WTC11 (cell line): ENCODE measurements around the gene FFAR4. TPM values are rescaled to one million over a fixed set of nuclear protein-coding genes. Genes with fewer than 3 reads are reported as not detected.
"Not testable (repeated sequence)": the region's sequence is repeated elsewhere in the genome, so short reads cannot be mapped to it uniquely, and the experiment has no call there.

Source experiments
- ATAC-seq: fragments of 200-7000 bp; cut with Tn5 transposase; 2 replicates; pipeline ENCODE4 v1.10.0; 2021; ENCODE audit warnings: mild to moderate bottlenecking, moderate library complexity
- CTCF ChIA-PET: fragments of 300-600 bp; sonication (Branson Sonifier 250); formaldehyde crosslinking; loops from one replicate; lab custom pipeline; 2021; ENCODE audit warnings: antibody characterized with exemption; lab: Charles Lee
- POLR2A ChIA-PET: fragments of 350-600 bp; sonication (Branson Sonifier 250); formaldehyde crosslinking; loops from one replicate; lab custom pipeline; 2021; ENCODE audit warnings: antibody characterized with exemption; lab: Charles Lee
- DNase-seq: peaks from one replicate; pipeline ENCODE4 v3.0.0; 2021; ENCODE audit warnings: low spot score
- H3K27ac Mint-ChIP-seq: 2 replicates; pipeline ENCODE4 v1.8.0; 2021; ENCODE audit warnings: mixed read lengths
- H3K27me3 Mint-ChIP-seq: 2 replicates; pipeline ENCODE4 v1.8.0; 2021; ENCODE audit warnings: low read depth, mild to moderate bottlenecking, moderate library complexity, mixed read lengths
- H3K36me3 Mint-ChIP-seq: 2 replicates; pipeline ENCODE4 v1.8.0; 2021; ENCODE audit warnings: mixed read lengths
- H3K4me1 Mint-ChIP-seq: 2 replicates; pipeline ENCODE4 v1.8.0; 2022; ENCODE audit warnings: mixed read lengths
- H3K4me3 Mint-ChIP-seq: 2 replicates; pipeline ENCODE4 v1.8.0; 2021; ENCODE audit warnings: mild to moderate bottlenecking, moderate library complexity, mixed read lengths
- H3K9me3 Mint-ChIP-seq: 2 replicates; pipeline ENCODE4 v1.8.0; 2021; ENCODE audit warnings: mixed read lengths
- ATF1 ChIP-seq: sonication (generic); formaldehyde crosslinking; IDR thresholded peaks from 2 replicates; pipeline ENCODE4 v1.8.1; 2023; ENCODE audit warnings: mild to moderate bottlenecking, moderate library complexity, missing genetic modification reagents
- FOXK1 ChIP-seq: sonication (generic); formaldehyde crosslinking; IDR thresholded peaks from 2 replicates; pipeline ENCODE4 v1.8.0; 2022; ENCODE audit warnings: mild to moderate bottlenecking, moderate library complexity, missing genetic modification reagents
- FOXP1 ChIP-seq: sonication (generic); formaldehyde crosslinking; IDR thresholded peaks from 2 replicates; pipeline ENCODE4 v1.8.0; 2022; ENCODE audit warnings: missing genetic modification reagents, mild to moderate bottlenecking, moderate library complexity, borderline replicate concordance
- GABPB1 ChIP-seq: sonication (generic); formaldehyde crosslinking; IDR thresholded peaks from 2 replicates; pipeline ENCODE4 v1.8.1; 2023; ENCODE audit warnings: mild to moderate bottlenecking, missing genetic modification reagents
- JUN ChIP-seq: sonication (generic); formaldehyde crosslinking; IDR thresholded peaks from 2 replicates; pipeline ENCODE4 v1.8.0; 2023; ENCODE audit warnings: mild to moderate bottlenecking, missing genetic modification reagents
- KAT7 ChIP-seq: sonication (generic); formaldehyde crosslinking; IDR thresholded peaks from 2 replicates; pipeline ENCODE4 v1.8.1; 2023; ENCODE audit warnings: missing genetic modification reagents, mild to moderate bottlenecking, borderline replicate concordance
- NFATC4 ChIP-seq: fragments of 250-450 bp; sonication (Bioruptor Pico); IDR thresholded peaks from 2 replicates; pipeline ENCODE4 v1.9.0; 2021; ENCODE audit warnings: mild to moderate bottlenecking
- NR1H2 ChIP-seq: sonication (generic); formaldehyde crosslinking; IDR thresholded peaks from 2 replicates; pipeline ENCODE4 v1.9.0; 2021; ENCODE audit warnings: mild to moderate bottlenecking, moderate library complexity, missing genetic modification reagents
- RELA ChIP-seq: sonication (generic); formaldehyde crosslinking; IDR thresholded peaks from 2 replicates; pipeline ENCODE4 v1.8.1; 2022; ENCODE audit warnings: missing genetic modification reagents, mild to moderate bottlenecking, borderline replicate concordance
- RORB ChIP-seq: fragments of 250-450 bp; sonication (Bioruptor Pico); IDR thresholded peaks from 2 replicates; pipeline ENCODE4 v1.9.0; 2021; ENCODE audit warnings: mild to moderate bottlenecking
- SMAD3 ChIP-seq: sonication (generic); formaldehyde crosslinking; IDR thresholded peaks from 2 replicates; pipeline ENCODE4 v1.8.0; 2022; ENCODE audit warnings: missing genetic modification reagents, mild to moderate bottlenecking, borderline replicate concordance
- TEAD1 ChIP-seq: sonication (generic); formaldehyde crosslinking; IDR thresholded peaks from 2 replicates; pipeline ENCODE4 v1.8.0; 2022; ENCODE audit warnings: mild to moderate bottlenecking, missing genetic modification reagents
- total RNA-seq: library from RNA; stranded (reverse); gene quantifications from 3 replicates; pipeline ENCODE4 v1.2.3, GENCODE V29; 2021
- TF ChIP-seq, protein P1 (sequence below): sonication (generic); formaldehyde crosslinking; IDR thresholded peaks from 2 replicates; pipeline ENCODE4 v1.8.1; 2023; ENCODE audit warnings: mild to moderate bottlenecking, moderate library complexity, missing genetic modification reagents
- TF ChIP-seq, protein P2 (sequence below): fragments of 250-450 bp; sonication (Bioruptor Pico); IDR thresholded peaks from 2 replicates; pipeline ENCODE4 v1.9.0; 2021; ENCODE audit warnings: mild to moderate bottlenecking
- TF ChIP-seq, protein P3 (sequence below): sonication (generic); formaldehyde crosslinking; IDR thresholded peaks from 2 replicates; pipeline ENCODE4 v1.8.0; 2023; ENCODE audit warnings: missing genetic modification reagents
- TF ChIP-seq, protein P4 (sequence below): fragments of 250-450 bp; sonication (Bioruptor Pico); IDR thresholded peaks from 2 replicates; pipeline ENCODE4 v1.9.0; 2021; ENCODE audit warnings: mild to moderate bottlenecking, borderline replicate concordance
- TF ChIP-seq, protein P5 (sequence below): sonication (generic); formaldehyde crosslinking; IDR thresholded peaks from 2 replicates; pipeline ENCODE4 v1.8.1; 2023; ENCODE audit warnings: mild to moderate bottlenecking, missing genetic modification reagents, borderline replicate concordance
- TF ChIP-seq, protein P6 (sequence below): fragments of 250-450 bp; sonication (Bioruptor Pico); IDR thresholded peaks from 2 replicates; pipeline ENCODE4 v1.9.0; 2021; ENCODE audit warnings: moderate library complexity, mild to moderate bottlenecking, inconsistent platforms, borderline replicate concordance

Gene FFAR4
- total RNA-seq, 1 experiment from 2014 or later: 0.15 TPM

DNA sequence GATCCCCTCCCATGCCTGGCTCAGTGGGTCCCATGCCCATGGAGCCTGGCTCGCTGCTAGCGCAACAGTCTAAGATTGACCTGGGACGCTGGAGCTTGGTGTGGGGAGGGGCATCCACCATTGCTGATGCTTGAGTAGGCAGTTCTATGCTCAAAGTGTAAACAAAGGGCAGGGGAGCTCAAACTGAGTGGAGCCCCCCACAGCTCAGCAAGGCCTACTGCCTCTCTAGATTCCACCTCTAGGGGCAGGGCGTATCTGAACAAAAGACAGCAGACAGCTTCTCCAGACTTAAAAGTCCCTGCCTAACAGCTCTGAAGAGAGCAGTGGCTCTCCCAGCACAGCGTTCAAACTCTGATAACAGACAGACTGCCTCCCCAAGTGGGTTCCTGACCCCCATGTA lies 31.2 kb upstream of the FFAR4 start:
- ATAC-seq (peak; percentile 85), DNase-seq (peak; percentile 44)
- CTCF ChIA-PET: interaction anchor here (0.6 to 3.5 kb wide), 18 partner anchors 16 to 159 kb away, joined by 3 to 29 read pairs (median 4); no protein-coding TSS in a partner anchor
- H3K9me3 Mint-ChIP-seq: no peaks in the 10 kb centered on the region
- no peak overlapping the region for H3K4me3 Mint-ChIP-seq
- 0 out of 2 replicates have a peak, but pooled peaks cover 2% of the 10 kb centered on the region for H3K4me1 Mint-ChIP-seq
- H3K36me3 Mint-ChIP-seq: no peaks in the 10 kb centered on the region
- no peak for TF ChIP-seq RORB
- TF ChIP-seq, protein P1, sequence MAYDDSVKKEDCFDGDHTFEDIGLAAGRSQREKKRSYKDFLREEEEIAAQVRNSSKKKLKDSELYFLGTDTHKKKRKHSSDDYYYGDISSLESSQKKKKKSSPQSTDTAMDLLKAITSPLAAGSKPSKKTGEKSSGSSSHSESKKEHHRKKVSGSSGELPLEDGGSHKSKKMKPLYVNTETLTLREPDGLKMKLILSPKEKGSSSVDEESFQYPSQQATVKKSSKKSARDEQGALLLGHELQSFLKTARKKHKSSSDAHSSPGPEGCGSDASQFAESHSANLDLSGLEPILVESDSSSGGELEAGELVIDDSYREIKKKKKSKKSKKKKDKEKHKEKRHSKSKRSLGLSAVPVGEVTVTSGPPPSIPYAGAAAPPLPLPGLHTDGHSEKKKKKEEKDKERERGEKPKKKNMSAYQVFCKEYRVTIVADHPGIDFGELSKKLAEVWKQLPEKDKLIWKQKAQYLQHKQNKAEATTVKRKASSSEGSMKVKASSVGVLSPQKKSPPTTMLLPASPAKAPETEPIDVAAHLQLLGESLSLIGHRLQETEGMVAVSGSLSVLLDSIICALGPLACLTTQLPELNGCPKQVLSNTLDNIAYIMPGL (CRISPR knock-in tag): no peak
- TF ChIP-seq, protein P2, sequence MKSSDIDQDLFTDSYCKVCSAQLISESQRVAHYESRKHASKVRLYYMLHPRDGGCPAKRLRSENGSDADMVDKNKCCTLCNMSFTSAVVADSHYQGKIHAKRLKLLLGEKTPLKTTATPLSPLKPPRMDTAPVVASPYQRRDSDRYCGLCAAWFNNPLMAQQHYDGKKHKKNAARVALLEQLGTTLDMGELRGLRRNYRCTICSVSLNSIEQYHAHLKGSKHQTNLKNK (CRISPR knock-in tag): no peak
- TF ChIP-seq ATF1 (CRISPR knock-in tag): no peak
- TF ChIP-seq, protein P3, sequence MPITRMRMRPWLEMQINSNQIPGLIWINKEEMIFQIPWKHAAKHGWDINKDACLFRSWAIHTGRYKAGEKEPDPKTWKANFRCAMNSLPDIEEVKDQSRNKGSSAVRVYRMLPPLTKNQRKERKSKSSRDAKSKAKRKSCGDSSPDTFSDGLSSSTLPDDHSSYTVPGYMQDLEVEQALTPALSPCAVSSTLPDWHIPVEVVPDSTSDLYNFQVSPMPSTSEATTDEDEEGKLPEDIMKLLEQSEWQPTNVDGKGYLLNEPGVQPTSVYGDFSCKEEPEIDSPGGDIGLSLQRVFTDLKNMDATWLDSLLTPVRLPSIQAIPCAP (CRISPR knock-in tag): no peak
- TF ChIP-seq GABPB1: no peak
- TF ChIP-seq NFATC4 (CRISPR knock-in tag): no peak
- TF ChIP-seq KAT7: no peak
- TF ChIP-seq NR1H2 (CRISPR knock-in tag): no peak
- no peak for TF ChIP-seq FOXK1 (CRISPR knock-in tag)
- no peak for TF ChIP-seq JUN (CRISPR knock-in tag)
- no peak for TF ChIP-seq RELA (CRISPR knock-in tag)
- TF ChIP-seq, protein P4, sequence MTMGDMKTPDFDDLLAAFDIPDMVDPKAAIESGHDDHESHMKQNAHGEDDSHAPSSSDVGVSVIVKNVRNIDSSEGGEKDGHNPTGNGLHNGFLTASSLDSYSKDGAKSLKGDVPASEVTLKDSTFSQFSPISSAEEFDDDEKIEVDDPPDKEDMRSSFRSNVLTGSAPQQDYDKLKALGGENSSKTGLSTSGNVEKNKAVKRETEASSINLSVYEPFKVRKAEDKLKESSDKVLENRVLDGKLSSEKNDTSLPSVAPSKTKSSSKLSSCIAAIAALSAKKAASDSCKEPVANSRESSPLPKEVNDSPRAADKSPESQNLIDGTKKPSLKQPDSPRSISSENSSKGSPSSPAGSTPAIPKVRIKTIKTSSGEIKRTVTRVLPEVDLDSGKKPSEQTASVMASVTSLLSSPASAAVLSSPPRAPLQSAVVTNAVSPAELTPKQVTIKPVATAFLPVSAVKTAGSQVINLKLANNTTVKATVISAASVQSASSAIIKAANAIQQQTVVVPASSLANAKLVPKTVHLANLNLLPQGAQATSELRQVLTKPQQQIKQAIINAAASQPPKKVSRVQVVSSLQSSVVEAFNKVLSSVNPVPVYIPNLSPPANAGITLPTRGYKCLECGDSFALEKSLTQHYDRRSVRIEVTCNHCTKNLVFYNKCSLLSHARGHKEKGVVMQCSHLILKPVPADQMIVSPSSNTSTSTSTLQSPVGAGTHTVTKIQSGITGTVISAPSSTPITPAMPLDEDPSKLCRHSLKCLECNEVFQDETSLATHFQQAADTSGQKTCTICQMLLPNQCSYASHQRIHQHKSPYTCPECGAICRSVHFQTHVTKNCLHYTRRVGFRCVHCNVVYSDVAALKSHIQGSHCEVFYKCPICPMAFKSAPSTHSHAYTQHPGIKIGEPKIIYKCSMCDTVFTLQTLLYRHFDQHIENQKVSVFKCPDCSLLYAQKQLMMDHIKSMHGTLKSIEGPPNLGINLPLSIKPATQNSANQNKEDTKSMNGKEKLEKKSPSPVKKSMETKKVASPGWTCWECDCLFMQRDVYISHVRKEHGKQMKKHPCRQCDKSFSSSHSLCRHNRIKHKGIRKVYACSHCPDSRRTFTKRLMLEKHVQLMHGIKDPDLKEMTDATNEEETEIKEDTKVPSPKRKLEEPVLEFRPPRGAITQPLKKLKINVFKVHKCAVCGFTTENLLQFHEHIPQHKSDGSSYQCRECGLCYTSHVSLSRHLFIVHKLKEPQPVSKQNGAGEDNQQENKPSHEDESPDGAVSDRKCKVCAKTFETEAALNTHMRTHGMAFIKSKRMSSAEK (CRISPR knock-in tag): no peak
- TF ChIP-seq, protein P5, sequence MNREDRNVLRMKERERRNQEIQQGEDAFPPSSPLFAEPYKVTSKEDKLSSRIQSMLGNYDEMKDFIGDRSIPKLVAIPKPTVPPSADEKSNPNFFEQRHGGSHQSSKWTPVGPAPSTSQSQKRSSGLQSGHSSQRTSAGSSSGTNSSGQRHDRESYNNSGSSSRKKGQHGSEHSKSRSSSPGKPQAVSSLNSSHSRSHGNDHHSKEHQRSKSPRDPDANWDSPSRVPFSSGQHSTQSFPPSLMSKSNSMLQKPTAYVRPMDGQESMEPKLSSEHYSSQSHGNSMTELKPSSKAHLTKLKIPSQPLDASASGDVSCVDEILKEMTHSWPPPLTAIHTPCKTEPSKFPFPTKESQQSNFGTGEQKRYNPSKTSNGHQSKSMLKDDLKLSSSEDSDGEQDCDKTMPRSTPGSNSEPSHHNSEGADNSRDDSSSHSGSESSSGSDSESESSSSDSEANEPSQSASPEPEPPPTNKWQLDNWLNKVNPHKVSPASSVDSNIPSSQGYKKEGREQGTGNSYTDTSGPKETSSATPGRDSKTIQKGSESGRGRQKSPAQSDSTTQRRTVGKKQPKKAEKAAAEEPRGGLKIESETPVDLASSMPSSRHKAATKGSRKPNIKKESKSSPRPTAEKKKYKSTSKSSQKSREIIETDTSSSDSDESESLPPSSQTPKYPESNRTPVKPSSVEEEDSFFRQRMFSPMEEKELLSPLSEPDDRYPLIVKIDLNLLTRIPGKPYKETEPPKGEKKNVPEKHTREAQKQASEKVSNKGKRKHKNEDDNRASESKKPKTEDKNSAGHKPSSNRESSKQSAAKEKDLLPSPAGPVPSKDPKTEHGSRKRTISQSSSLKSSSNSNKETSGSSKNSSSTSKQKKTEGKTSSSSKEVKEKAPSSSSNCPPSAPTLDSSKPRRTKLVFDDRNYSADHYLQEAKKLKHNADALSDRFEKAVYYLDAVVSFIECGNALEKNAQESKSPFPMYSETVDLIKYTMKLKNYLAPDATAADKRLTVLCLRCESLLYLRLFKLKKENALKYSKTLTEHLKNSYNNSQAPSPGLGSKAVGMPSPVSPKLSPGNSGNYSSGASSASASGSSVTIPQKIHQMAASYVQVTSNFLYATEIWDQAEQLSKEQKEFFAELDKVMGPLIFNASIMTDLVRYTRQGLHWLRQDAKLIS (CRISPR knock-in tag): no peak
- TF ChIP-seq FOXP1: no peak
- no peak for TF ChIP-seq TEAD1 (CRISPR knock-in tag)
- TF ChIP-seq, protein P6, sequence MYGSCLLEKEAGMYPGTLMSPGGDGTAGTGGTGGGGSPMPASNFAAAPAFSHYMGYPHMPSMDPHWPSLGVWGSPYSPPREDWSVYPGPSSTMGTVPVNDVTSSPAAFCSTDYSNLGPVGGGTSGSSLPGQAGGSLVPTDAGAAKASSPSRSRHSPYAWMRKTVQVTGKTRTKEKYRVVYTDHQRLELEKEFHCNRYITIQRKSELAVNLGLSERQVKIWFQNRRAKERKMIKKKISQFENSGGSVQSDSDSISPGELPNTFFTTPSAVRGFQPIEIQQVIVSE (CRISPR knock-in tag): no peak
- TF ChIP-seq SMAD3 (CRISPR knock-in tag): no peak
- POLR2A ChIA-PET: no interaction called here
- H3K27ac Mint-ChIP-seq: no peak overlapping the region
- peaks cover 33% of the 10 kb centered on the region for H3K27me3 Mint-ChIP-seq

DNA sequence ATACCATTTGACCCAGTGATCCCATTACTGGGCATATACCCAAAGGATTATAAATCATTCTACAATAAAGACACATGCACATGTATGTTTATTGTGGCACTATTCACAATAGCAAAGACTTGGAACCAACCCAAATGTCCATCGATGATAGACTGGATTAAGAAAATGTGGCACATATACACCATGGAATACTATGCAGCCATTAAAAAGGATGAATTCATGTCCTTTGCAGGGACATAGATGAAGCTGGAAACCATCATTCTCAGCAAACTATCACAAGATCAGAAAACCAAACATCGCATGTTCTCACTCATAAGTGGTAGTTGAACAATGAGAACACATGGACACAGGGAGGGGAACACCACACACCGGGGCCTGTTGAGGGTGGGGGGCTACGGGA lies 25.6 kb upstream of the FFAR4 start:
- H3K4me1 Mint-ChIP-seq, POLR2A ChIA-PET, H3K27ac Mint-ChIP-seq, ATAC-seq, H3K36me3 Mint-ChIP-seq, DNase-seq, H3K9me3 Mint-ChIP-seq, H3K4me3 Mint-ChIP-seq: not testable (repeated sequence)
- CTCF ChIA-PET: interaction anchor here (1.5 to 3.7 kb wide), 3 partner anchors 12 to 27 kb away, joined by 3 to 62 read pairs (median 6); no protein-coding TSS in a partner anchor
- H3K27me3 Mint-ChIP-seq: peaks cover 45% of the 10 kb centered on the region
